Smooth muscle cell (in vitro differentiated cells): ENCODE results near the gene ATXN10. TPM values are rescaled to one million over a fixed set of nuclear protein-coding genes. Genes with fewer than 3 reads are reported as not detected.

Source experiments
- DNase-seq: peaks from one replicate; lab custom pipeline; 2025; ENCODE audit not compliant: unreplicated experiment; lab: John Stamatoyannopoulos, UW
- H2AFZ ChIP-seq: fragments of 200-600 bp; sonication (generic); 2 replicates; pipeline ENCODE4 v1.6.0; 2016; ENCODE audit warnings: antibody characterized with exemption, low read depth, mild to moderate bottlenecking
- H3F3A ChIP-seq: fragments of 200-600 bp; sonication (generic); 2 replicates; pipeline ENCODE4 v1.6.0; 2017; ENCODE audit warnings: antibody characterized with exemption, low read depth
- H3K27ac ChIP-seq: fragments of 200-600 bp; sonication (generic); 2 replicates; pipeline ENCODE4 v1.5.1; 2016; ENCODE audit warnings: low read depth, mild to moderate bottlenecking
- H3K27me3 ChIP-seq: fragments of 200-600 bp; sonication (generic); 2 replicates; pipeline ENCODE4 v1.6.1; 2016; ENCODE audit warnings: low read depth, mild to moderate bottlenecking
- H3K36me3 ChIP-seq: fragments of 200-600 bp; sonication (generic); 2 replicates; pipeline ENCODE4 v1.5.1; 2016; ENCODE audit warnings: low read depth
- H3K4me1 ChIP-seq: fragments of 200-600 bp; sonication (generic); 2 replicates; pipeline ENCODE4 v1.5.1; 2016; ENCODE audit warnings: low read depth
- H3K4me2 ChIP-seq: fragments of 200-600 bp; sonication (generic); 2 replicates; pipeline ENCODE4 v1.6.0; 2016; ENCODE audit warnings: mild to moderate bottlenecking
- H3K4me3 ChIP-seq: fragments of 200-600 bp; sonication (generic); 2 replicates; pipeline ENCODE4 v1.5.1; 2016; ENCODE audit warnings: mild to moderate bottlenecking
- H3K79me2 ChIP-seq: fragments of 200-600 bp; sonication (generic); 2 replicates; pipeline ENCODE4 v1.6.0; 2016; ENCODE audit warnings: low read depth, mild to moderate bottlenecking
- H3K9ac ChIP-seq: fragments of 200-600 bp; sonication (generic); 2 replicates; pipeline ENCODE4 v1.6.0; 2016; ENCODE audit warnings: low read depth
- H3K9me3 ChIP-seq: fragments of 200-600 bp; sonication (generic); replicated peaks from 2 replicates; pipeline ENCODE4 v1.5.1; 2016; ENCODE audit warnings: low read depth
- H4K20me1 ChIP-seq: fragments of 200-600 bp; sonication (generic); 2 replicates; pipeline ENCODE4 v1.6.0; 2016; ENCODE audit warnings: low read depth
- WGBS: methylation state at CpG from one replicate; pipeline ENCODE4 v1.1.7; 2016; ENCODE audit warnings: low lambda C conversion rate; 5-methylcytosine and 5-hydroxymethylcytosine counted together
- polyA plus RNA-seq: library from polyadenylated mRNA; unstranded; fragments of >200 nt; fragmentation: Nextera tagmentation; extraction: Ambion mirVana; gene quantifications from 2 replicates; pipeline ENCODE4 v1.2.1, GENCODE V29; 2016
- total RNA-seq: library from RNA; depleted of rRNA; stranded (reverse); fragments of >200 nt; gene quantifications from 2 replicates; pipeline ENCODE4 v1.2.3, GENCODE V29; 2014
- TF ChIP-seq, protein P1 (sequence below): fragments of 200-600 bp; sonication (generic); IDR thresholded peaks from 2 replicates; pipeline ENCODE4 v1.5.1; 2017; ENCODE audit warnings: borderline replicate concordance, mild to moderate bottlenecking, antibody characterized with exemption; ENCODE audit not compliant: insufficient read depth, poor library complexity, severe bottlenecking

Gene ATXN10
- total and polyA plus RNA-seq, 2 experiments from 2014 or later: 117 to 131 TPM

DNA sequence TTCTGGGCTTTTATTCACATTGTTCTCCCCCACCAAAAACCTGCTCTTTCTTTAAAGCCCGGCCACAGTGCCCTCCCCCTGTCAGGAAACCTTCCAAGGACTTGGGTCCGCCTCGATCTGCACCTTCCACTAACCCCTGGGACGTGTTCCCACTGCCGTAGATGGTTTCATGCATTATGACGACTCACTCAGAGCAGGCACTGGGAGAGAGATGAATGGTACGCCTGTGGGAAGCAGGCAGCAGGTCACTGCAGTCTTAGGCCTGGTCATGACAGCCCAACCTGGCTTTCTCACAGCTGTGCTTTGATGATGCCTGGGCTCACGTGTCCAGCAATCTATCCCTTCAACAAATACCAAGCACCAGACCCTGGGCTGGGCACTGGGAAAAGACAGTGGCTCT lies 189.6 kb downstream of the ATXN10 start:
- Histone ChIP-seq H3K4me1 (peaks cover 3% of the 10 kb centered on the region), H3K27me3 (peaks cover 13% of the 10 kb centered on the region), H2AFZ (no peak overlapping the region), H4K20me1 (peaks cover 13% of the 10 kb centered on the region), H3K4me3 (no peak overlapping the region), H3F3A (no peaks in the 10 kb centered on the region), H3K36me3 (no peaks in the 10 kb centered on the region), H3K9ac (no peak overlapping the region), H3K9me3 (no peaks in the 10 kb centered on the region), H3K27ac (no peak overlapping the region), H3K79me2 (no peaks in the 10 kb centered on the region), H3K4me2 (no peak overlapping the region)
- no peak for DNase-seq
- WGBS: 88% methylated on average over 8 of the region's 8 CpGs
- TF ChIP-seq, protein P1, sequence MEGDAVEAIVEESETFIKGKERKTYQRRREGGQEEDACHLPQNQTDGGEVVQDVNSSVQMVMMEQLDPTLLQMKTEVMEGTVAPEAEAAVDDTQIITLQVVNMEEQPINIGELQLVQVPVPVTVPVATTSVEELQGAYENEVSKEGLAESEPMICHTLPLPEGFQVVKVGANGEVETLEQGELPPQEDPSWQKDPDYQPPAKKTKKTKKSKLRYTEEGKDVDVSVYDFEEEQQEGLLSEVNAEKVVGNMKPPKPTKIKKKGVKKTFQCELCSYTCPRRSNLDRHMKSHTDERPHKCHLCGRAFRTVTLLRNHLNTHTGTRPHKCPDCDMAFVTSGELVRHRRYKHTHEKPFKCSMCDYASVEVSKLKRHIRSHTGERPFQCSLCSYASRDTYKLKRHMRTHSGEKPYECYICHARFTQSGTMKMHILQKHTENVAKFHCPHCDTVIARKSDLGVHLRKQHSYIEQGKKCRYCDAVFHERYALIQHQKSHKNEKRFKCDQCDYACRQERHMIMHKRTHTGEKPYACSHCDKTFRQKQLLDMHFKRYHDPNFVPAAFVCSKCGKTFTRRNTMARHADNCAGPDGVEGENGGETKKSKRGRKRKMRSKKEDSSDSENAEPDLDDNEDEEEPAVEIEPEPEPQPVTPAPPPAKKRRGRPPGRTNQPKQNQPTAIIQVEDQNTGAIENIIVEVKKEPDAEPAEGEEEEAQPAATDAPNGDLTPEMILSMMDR: no peak

DNA sequence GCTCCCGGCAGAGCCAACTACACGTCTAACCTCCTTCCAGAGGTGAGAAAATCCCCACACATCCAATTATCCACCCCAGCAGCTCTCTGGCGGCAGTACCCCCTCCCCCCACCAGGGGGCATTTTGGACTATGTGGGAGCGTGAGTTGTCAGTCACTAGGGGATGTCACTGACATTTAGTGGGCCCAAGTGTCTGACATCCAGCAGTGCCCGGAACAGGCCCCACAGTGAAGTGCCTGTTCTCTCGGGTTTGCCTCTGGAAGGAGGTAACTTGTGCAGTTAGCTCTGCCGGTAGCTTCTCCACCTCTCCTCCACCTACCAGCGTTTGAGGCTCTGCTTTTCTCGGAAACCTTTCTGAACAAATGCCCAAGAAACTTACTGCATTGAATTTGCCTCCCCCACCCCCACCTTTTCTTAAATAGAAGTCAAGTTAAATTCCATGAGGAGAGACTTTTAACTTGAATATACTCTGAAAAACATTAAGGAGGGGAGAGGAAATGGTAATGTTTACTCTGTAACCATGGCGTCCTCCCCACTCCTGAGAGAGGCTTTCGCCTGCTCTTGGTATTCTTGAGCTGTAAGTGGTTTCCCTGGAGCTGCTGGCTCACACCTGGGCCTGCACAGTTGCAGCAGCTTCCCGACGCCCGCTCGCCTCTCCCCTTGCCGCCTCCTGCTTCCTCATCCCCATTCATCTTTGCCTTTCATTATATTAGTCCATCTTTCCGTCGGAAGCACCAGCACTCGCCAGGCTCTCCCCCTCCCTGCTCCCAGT lies 192.5 kb downstream of the ATXN10 start:
- H3K9ac ChIP-seq: no peak overlapping the region
- peaks cover 42% of the 10 kb centered on the region for H3K27me3 ChIP-seq
- H3K9me3 ChIP-seq: no peaks in the 10 kb centered on the region
- peaks cover 25% of the 10 kb centered on the region for H4K20me1 ChIP-seq
- no peaks in the 10 kb centered on the region for H3K79me2 ChIP-seq
- H2AFZ ChIP-seq: no peak overlapping the region
- H3K4me1 ChIP-seq: peaks cover 19% of the 10 kb centered on the region
- no peak overlapping the region for H3K27ac ChIP-seq
- H3K4me3 ChIP-seq: no peak overlapping the region
- peak; percentile 25 for DNase-seq
- no peaks in the 10 kb centered on the region for H3F3A ChIP-seq
- H3K4me2 ChIP-seq: no peak overlapping the region
- TF ChIP-seq, protein P1: peak; percentile 90
- H3K36me3 ChIP-seq: no peaks in the 10 kb centered on the region
- 59% methylated on average over 19 of the region's 19 CpGs for WGBS

DNA sequence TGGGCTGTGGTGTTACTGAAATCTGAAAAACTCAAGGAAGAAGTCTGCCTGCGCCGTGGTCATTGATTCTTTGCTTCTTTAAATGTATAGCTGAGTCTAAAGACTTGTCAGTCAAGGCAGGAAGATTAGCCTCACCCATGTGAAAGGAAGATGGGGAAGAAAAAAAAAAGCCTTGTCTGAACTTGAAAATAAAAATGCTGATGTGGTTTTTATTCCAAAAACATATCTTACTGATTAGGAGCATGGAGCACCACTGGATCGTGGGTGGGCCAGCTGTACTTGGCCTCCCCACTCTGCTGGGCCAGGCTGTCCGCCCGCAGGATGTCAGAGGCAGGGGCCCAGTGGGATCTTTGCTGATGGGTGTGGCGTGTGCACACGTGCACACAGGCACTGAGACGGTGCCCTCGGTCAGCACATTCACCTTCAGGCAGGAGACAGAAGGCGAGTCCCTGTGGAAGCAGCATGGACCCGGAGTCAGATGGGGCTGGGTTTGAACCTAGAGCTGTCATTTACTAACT lies 193.4 kb downstream of the ATXN10 start:
- WGBS: 89% methylated on average over 11 of the region's 11 CpGs

More for the DNA sequence above, 193.4 kb downstream of the ATXN10 start:
- no peaks in the 10 kb centered on the region for H3K9me3 ChIP-seq
- H3K36me3 ChIP-seq: no peaks in the 10 kb centered on the region
- H3K4me2 ChIP-seq: no peak overlapping the region
- no peaks in the 10 kb centered on the region for H3K79me2 ChIP-seq
- peaks cover 51% of the 10 kb centered on the region for H3K27me3 ChIP-seq
- no peak for DNase-seq
- no peaks in the 10 kb centered on the region for H3F3A ChIP-seq
- TF ChIP-seq, protein P1: no peak
- peaks cover 25% of the 10 kb centered on the region for H4K20me1 ChIP-seq
- H3K27ac ChIP-seq: no peak overlapping the region
- no peak overlapping the region for H2AFZ ChIP-seq
- no peak overlapping the region for H3K4me3 ChIP-seq
- peaks cover 19% of the 10 kb centered on the region for H3K4me1 ChIP-seq
- no peak overlapping the region for H3K9ac ChIP-seq
